Large intestine (tissue), 12 donors: ENCODE data around the gene ZNHIT1. TPM values are rescaled to one million over a fixed set of nuclear protein-coding genes. Genes with fewer than 3 reads are reported as not detected.

Experiments used
- DNase-seq, 2 donors: peaks; one replicate each; pipeline versions ENCODE4 v3.0.0 to v3.0.0-alpha.2; 2013
- H3K27ac ChIP-seq: one replicate; pipeline ENCODE4 v1.5.1; 2013; ENCODE audit warnings: low read length
- H3K27me3 ChIP-seq: 2 replicates; pipeline ENCODE4 v1.6.1; 2013; ENCODE audit warnings: low read length; ENCODE audit not compliant: control insufficient read depth, insufficient read depth
- H3K36me3 ChIP-seq: 2 replicates; pipeline ENCODE4 v1.6.1; 2013; ENCODE audit warnings: low read length; ENCODE audit not compliant: control insufficient read depth, insufficient read depth
- H3K4me1 ChIP-seq: one replicate; pipeline ENCODE4 v1.6.1; 2013; ENCODE audit warnings: low read length; ENCODE audit not compliant: control insufficient read depth, insufficient read depth
- H3K4me3 ChIP-seq: one replicate; pipeline ENCODE4 v1.5.1; 2013; ENCODE audit warnings: low read length
- H3K9me3 ChIP-seq: one replicate; pipeline ENCODE4 v1.6.1; 2013; ENCODE audit warnings: mild to moderate bottlenecking, low read depth, low read length, moderate library complexity; ENCODE audit not compliant: control insufficient read depth
- WGBS: methylation state at CpG from one replicate; pipeline ENCODE4 v1.1.5; 2013; ENCODE audit warnings: low lambda C conversion rate; ENCODE audit not compliant: insufficient coverage; 5-methylcytosine and 5-hydroxymethylcytosine counted together
- long read RNA-seq, 11 donors: transcript quantifications; one replicate each; lab custom pipeline, GENCODE V29; 2026
- polyA plus RNA-seq: library from polyadenylated mRNA; unstranded; fragments of 120-200 nt; gene quantifications from one replicate; pipeline ENCODE4 v1.2.1, GENCODE V29; 2013

Gene ZNHIT1
- 60.9 TPM for polyA plus RNA-seq
- long read RNA-seq, donor 1, transcript ZNHIT1-201 (5 exons, 1,225 nt): major isoform, 29 of 32 reads
- long read RNA-seq, donor 1, partial matches to known transcripts: 0 of 32 reads
- long read RNA-seq, donor 1, other reads (novel, unspliced or antisense): 0 of 32 reads
- long read RNA-seq, donor 2, transcript ZNHIT1-201 (5 exons, 1,225 nt): major isoform, 57 of 73 reads
- long read RNA-seq, donor 2, transcript ZNHIT1-203 (4 exons, 2,898 nt): minor isoform, 7 of 73 reads
- long read RNA-seq, donor 2, partial matches to known transcripts: 8 of 73 reads
- long read RNA-seq, donor 2, other reads (novel, unspliced or antisense): 0 of 73 reads
- long read RNA-seq, donor 3, transcript ZNHIT1-201 (5 exons, 1,225 nt): major isoform, 87 of 102 reads
- long read RNA-seq, donor 3, transcript ZNHIT1-203 (4 exons, 2,898 nt): minor isoform, 14 of 102 reads
- long read RNA-seq, donor 3, partial matches to known transcripts: 0 of 102 reads
- long read RNA-seq, donor 3, other reads (novel, unspliced or antisense): 0 of 102 reads
- long read RNA-seq, donor 4, transcript ZNHIT1-201 (5 exons, 1,225 nt): major isoform, 10 of 11 reads
- long read RNA-seq, donor 4, partial matches to known transcripts: 0 of 11 reads
- long read RNA-seq, donor 4, other reads (novel, unspliced or antisense): 0 of 11 reads
- long read RNA-seq, donor 5, transcript ZNHIT1-201 (5 exons, 1,225 nt): major isoform, 36 of 36 reads
- long read RNA-seq, donor 5, partial matches to known transcripts: 0 of 36 reads
- long read RNA-seq, donor 5, other reads (novel, unspliced or antisense): 0 of 36 reads
- long read RNA-seq, donor 6, transcript ZNHIT1-203 (4 exons, 2,898 nt): minor isoform, 9 of 467 reads
- long read RNA-seq, donor 6, transcript ZNHIT1-201 (5 exons, 1,225 nt): major isoform, 49 of 467 reads
- long read RNA-seq, donor 6, partial matches to known transcripts: 393 of 467 reads
- long read RNA-seq, donor 6, other reads (novel, unspliced or antisense): 16 of 467 reads
- long read RNA-seq, donor 7, transcript ZNHIT1-201 (5 exons, 1,225 nt): major isoform, 41 of 46 reads
- long read RNA-seq, donor 7, transcript ZNHIT1-203 (4 exons, 2,898 nt): minor isoform, 5 of 46 reads
- long read RNA-seq, donor 7, partial matches to known transcripts: 0 of 46 reads
- long read RNA-seq, donor 7, other reads (novel, unspliced or antisense): 0 of 46 reads
- long read RNA-seq, donor 8, transcript ZNHIT1-201 (5 exons, 1,225 nt): major isoform, 110 of 174 reads
- long read RNA-seq, donor 8, transcript ZNHIT1-203 (4 exons, 2,898 nt): minor isoform, 10 of 174 reads
- long read RNA-seq, donor 8, partial matches to known transcripts: 49 of 174 reads
- long read RNA-seq, donor 8, other reads (novel, unspliced or antisense): 5 of 174 reads
- long read RNA-seq, donor 9, transcript ZNHIT1-203 (4 exons, 2,898 nt): minor isoform, 8 of 65 reads
- long read RNA-seq, donor 9, transcript ZNHIT1-201 (5 exons, 1,225 nt): major isoform, 57 of 65 reads
- long read RNA-seq, donor 9, partial matches to known transcripts: 0 of 65 reads
- long read RNA-seq, donor 9, other reads (novel, unspliced or antisense): 0 of 65 reads
- long read RNA-seq, donor 10, transcript ZNHIT1-201 (5 exons, 1,225 nt): major isoform, 58 of 73 reads
- long read RNA-seq, donor 10, transcript ZNHIT1-203 (4 exons, 2,898 nt): minor isoform, 8 of 73 reads
- long read RNA-seq, donor 10, partial matches to known transcripts: 7 of 73 reads
- long read RNA-seq, donor 10, other reads (novel, unspliced or antisense): 0 of 73 reads
- long read RNA-seq, donor 11, transcript ZNHIT1-201 (5 exons, 1,225 nt): major isoform, 36 of 44 reads
- long read RNA-seq, donor 11, partial matches to known transcripts: 5 of 44 reads
- long read RNA-seq, donor 11, other reads (novel, unspliced or antisense): 0 of 44 reads

GRCh38 chr7:101217388-101218235, at the start of gene ZNHIT1, which contains the start of gene PLOD3:
Gene ZNHIT1 (plus strand): TSS chr7:101218165. CDS start chr7:101218196, 31 bp downstream.
Gene PLOD3 (minus strand): TSS chr7:101217581. CDS start chr7:101217274, 307 bp downstream.
- peak; percentile 97 to 98 for DNase-seq
- peak within 1 kb of the TSS; percentile 71 for H3K4me3 ChIP-seq
- H3K27me3 ChIP-seq: no peaks in the 10 kb centered on the region
- peaks cover 29% of the 10 kb centered on the region for H3K4me1 ChIP-seq
- H3K36me3 ChIP-seq: peaks cover 26% of the 10 kb centered on the region
- WGBS: 0% methylated on average over 1 of the region's 57 CpGs
- peak within 1 kb of the TSS; percentile 95 for H3K27ac ChIP-seq
- peaks cover 3% of the 10 kb centered on the region for H3K9me3 ChIP-seq

- no CpG with 5 or more reads among the region's 6 CpGs for whole genome bisulfite sequencing
These were observed 49.4 kb upstream of the ZNHIT1 start for GRCh38 chr7:101168412-101169049.

DNA sequence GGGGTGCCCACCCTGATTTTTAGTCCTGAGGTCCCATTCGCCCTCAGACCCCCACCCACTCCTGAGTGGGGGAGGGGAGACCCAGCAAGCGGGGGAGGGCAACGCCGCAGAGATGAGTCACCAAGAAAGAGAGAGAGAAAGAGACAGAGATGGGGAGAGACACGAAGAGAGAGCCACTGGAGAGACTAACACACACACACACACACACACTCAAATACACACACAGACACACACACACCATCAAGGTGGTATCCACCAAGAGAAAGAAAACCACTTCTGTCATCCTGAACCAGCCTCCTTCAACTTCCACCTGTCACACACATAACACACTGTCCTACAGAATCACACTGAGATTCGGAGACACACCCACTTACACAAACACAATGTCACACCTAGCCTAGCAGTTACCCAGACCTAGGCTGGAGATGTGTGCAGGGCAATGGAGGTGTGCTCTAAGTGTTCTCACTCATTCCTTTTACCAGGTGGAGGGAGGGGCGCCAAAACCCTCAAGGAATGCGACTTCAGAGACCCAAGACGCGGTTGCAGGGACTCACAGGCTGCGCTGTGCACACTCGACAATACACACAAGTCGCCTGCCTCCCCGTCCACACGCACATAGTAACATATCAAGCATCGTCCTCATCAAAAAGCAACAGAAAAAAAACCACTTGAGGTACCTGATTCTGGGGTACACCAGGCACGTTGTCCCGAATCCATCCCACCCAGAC, 48.7 kb upstream of the ZNHIT1 start:
- H3K27ac ChIP-seq: no peak overlapping the region
- H3K4me3 ChIP-seq: no peak overlapping the region
- H3K27me3 ChIP-seq: peaks cover 99% of the 10 kb centered on the region
- DNase-seq: peak in 1 of 2 donors; percentile 18
- peaks cover 19% of the 10 kb centered on the region for H3K9me3 ChIP-seq
- H3K36me3 ChIP-seq: no peaks in the 10 kb centered on the region
- WGBS: no CpG with 5 or more reads among the region's 18 CpGs
- H3K4me1 ChIP-seq: peaks cover 49% of the 10 kb centered on the region

More at GRCh38 chr7:101168412-101169049, 49.4 kb upstream of the ZNHIT1 start:
- H3K9me3 ChIP-seq: peaks cover 19% of the 10 kb centered on the region
- peaks cover 99% of the 10 kb centered on the region for H3K27me3 ChIP-seq
- H3K27ac ChIP-seq: no peak overlapping the region
- no peak for DNase-seq
- H3K4me1 ChIP-seq: peaks cover 50% of the 10 kb centered on the region
- no peak overlapping the region for H3K4me3 ChIP-seq
- H3K36me3 ChIP-seq: no peaks in the 10 kb centered on the region

DNA sequence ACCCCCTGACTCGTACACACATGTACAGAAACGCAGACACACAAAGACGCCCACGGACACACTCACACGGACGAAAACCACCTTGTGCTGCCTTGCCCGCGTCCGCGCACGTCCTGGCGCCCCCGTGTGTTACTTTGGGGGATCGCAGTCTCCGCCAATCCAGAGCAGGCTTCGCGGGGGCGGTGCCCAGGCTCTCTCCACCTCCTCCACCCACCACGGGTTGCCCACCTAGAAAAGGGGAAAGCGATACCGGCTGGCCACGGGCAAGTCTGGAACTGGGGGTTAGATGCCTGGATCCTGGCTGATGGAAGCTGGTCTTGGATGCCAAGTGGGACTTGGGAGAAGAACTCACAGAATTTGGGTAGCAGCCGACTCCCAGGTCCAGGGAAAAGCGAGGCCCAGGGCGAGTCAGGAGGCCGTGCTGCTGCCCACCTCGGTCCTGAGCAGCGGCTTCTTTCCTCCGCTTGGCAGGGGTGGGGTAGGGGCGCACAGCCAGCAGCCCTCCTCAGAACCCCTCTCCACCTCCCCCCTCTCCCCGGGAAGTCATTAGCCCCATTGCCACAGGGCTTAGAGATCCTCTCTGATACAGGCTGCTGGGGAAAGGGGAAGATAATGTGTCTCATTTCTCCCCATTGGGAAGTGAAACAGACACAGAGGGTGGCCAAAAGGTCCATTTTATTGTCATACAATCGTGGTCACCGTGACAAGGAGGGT, 48.0 kb upstream of the ZNHIT1 start:
- DNase-seq: peak; percentile 48 to 61
- no CpG with 5 or more reads among the region's 33 CpGs for WGBS
- peaks cover 99% of the 10 kb centered on the region for H3K27me3 ChIP-seq
- H3K9me3 ChIP-seq: peaks cover 21% of the 10 kb centered on the region
- no peak overlapping the region for H3K4me3 ChIP-seq
- no peak overlapping the region for H3K27ac ChIP-seq
- H3K4me1 ChIP-seq: peaks cover 43% of the 10 kb centered on the region
- no peaks in the 10 kb centered on the region for H3K36me3 ChIP-seq

- Histone ChIP-seq H3K4me1 (peaks cover 39% of the 10 kb centered on the region), H3K4me3 (no peak overlapping the region), H3K36me3 (no peaks in the 10 kb centered on the region), H3K27me3 (peaks cover 100% of the 10 kb centered on the region), H3K27ac (no peak overlapping the region), H3K9me3 (peaks cover 18% of the 10 kb centered on the region)
- 0% methylated on average over 1 of the region's 17 CpGs for WGBS
- DNase-seq: peak in 1 of 2 donors; percentile 2
These were observed 47.1 kb upstream of the ZNHIT1 start for GRCh38 chr7:101170617-101171441.

DNA sequence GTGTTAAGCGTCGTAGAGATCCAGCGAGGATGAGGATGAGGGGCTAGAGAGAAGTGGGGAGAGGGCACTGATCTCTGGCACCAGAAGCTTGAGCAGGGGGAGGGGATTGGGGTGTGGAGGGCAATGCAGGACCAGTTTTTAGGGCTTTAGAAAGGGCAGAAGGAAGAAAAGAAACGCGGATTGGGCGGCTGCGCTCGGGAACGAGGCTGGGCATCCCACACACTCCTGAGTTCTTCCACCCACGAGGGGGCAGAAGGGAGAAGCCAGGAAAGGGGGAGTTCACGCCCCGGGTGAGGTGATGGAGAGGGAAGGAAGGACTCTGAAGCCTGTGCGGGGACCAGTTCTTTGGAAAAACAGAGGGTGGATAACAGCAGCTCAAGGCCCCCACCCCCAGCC, 46.5 kb upstream of the ZNHIT1 start:
- WGBS: 0% methylated on average over 2 of the region's 13 CpGs
- peak in 1 of 2 donors; percentile 7 for DNase-seq
- no peak overlapping the region for H3K4me3 ChIP-seq
- peaks cover 100% of the 10 kb centered on the region for H3K27me3 ChIP-seq
- H3K4me1 ChIP-seq: peaks cover 35% of the 10 kb centered on the region
- H3K9me3 ChIP-seq: peaks cover 15% of the 10 kb centered on the region
- H3K27ac ChIP-seq: no peak overlapping the region
- no peaks in the 10 kb centered on the region for H3K36me3 ChIP-seq
